B cell (primary cell): ENCODE measurements around the gene NCOA1. TPM values are rescaled to one million over a fixed set of nuclear protein-coding genes. Genes with fewer than 3 reads are reported as not detected.

Experiments
- ATAC-seq: fragments of 200-7000 bp; cut with Tn5 transposase; one replicate; pipeline ENCODE4 v1.10.0; 2021; ENCODE audit warnings: low read depth, mild to moderate bottlenecking, moderate number of reproducible peaks, moderate library complexity
- CTCF ChIA-PET: fragments of 350-600 bp; sonication (Branson Sonifier 250); formaldehyde crosslinking; loops from one replicate; lab custom pipeline; 2021; ENCODE audit warnings: antibody characterized with exemption, inconsistent platforms; lab: Charles Lee
- POLR2A ChIA-PET: fragments of 350-600 bp; sonication (Branson Sonifier 250); formaldehyde crosslinking; loops from one replicate; lab custom pipeline; 2021; ENCODE audit warnings: antibody characterized with exemption; lab: Charles Lee
- DNase-seq: peaks from one replicate; pipeline ENCODE4 v3.0.0; 2013
- H2AFZ ChIP-seq: 2 replicates; pipeline ENCODE4 v1.6.1; 2012; ENCODE audit warnings: mild to moderate bottlenecking, low read depth, low read length; ENCODE audit not compliant: insufficient read depth, poor library complexity, severe bottlenecking
- H3K27ac ChIP-seq, 2 donors: 1 replicate in 1 of 2; 2 replicates in 1 of 2; pipeline ENCODE4 v1.5.1; 2012 to 2013; ENCODE audit warnings: low read length in 2 of 2, mild to moderate bottlenecking in 2 of 2, moderate library complexity in 1 of 2
- H3K27me3 ChIP-seq, 4 experiments: fragments of 200-600 bp in 1 of 4; sonication (generic) in 1 of 4; replicated peaks in 1 of 4; 1 replicate in 2 of 4; 2 replicates in 2 of 4; pipeline versions ENCODE4 v1.6.1 to v1.7.0; 2013 to 2016; ENCODE audit warnings: low read length in 3 of 4, mild to moderate bottlenecking in 2 of 4, mixed read lengths in 1 of 4, moderate library complexity in 1 of 4; ENCODE audit not compliant: insufficient read depth in 4 of 4, control insufficient read depth in 3 of 4; ENCODE audit errors: control extremely low read depth in 1 of 4
- H3K36me3 ChIP-seq, 2 experiments: replicated peaks in 1 of 2; 1 replicate in 1 of 2; 2 replicates in 1 of 2; pipeline versions ENCODE4 v1.6.1 to v1.7.1; 2013; ENCODE audit warnings: low read length in 1 of 2; ENCODE audit not compliant: insufficient read depth in 2 of 2, control insufficient read depth in 1 of 2; ENCODE audit errors: control extremely low read depth in 1 of 2, extremely low read depth in 1 of 2
- H3K4me1 ChIP-seq, 2 donors: fragments of 200-600 bp in 1 of 2; sonication (generic) in 1 of 2; 1 replicate in 1 of 2; 2 replicates in 1 of 2; pipeline versions ENCODE4 v1.5.1 to v1.6.1; 2013 to 2017; ENCODE audit warnings: low read length in 2 of 2; ENCODE audit not compliant: control insufficient read depth in 2 of 2, insufficient read depth in 2 of 2
- H3K4me2 ChIP-seq: replicated peaks from 2 replicates; pipeline ENCODE3; 2012; ENCODE audit warnings: mild to moderate bottlenecking, low read depth, low read length; ENCODE audit not compliant: poor library complexity, severe bottlenecking
- H3K4me3 ChIP-seq, 5 experiments: fragments of 200-600 bp in 1 of 5; sonication (generic) in 1 of 5; 1 replicate in 3 of 5; 2 replicates in 2 of 5; pipeline versions ENCODE4 v1.5.1 to v1.7.0; 2011 to 2016; ENCODE audit warnings: low read length in 4 of 5, mild to moderate bottlenecking in 4 of 5, low read depth in 2 of 5, control low read depth in 1 of 5, moderate library complexity in 1 of 5; ENCODE audit not compliant: insufficient read depth in 1 of 5; ENCODE audit errors: control extremely low read depth in 1 of 5, extremely low read depth in 1 of 5
- H3K79me2 ChIP-seq: fragments of 200-600 bp; sonication (generic); one replicate; pipeline ENCODE4 v1.6.0; 2016; ENCODE audit warnings: low read length; ENCODE audit not compliant: control insufficient read depth, insufficient read depth
- H3K9ac ChIP-seq: fragments of 200-600 bp; sonication (generic); 2 replicates; pipeline ENCODE4 v1.6.1; 2017; ENCODE audit warnings: mild to moderate bottlenecking, low read length, moderate library complexity
- H3K9me3 ChIP-seq, 3 donors: one replicate each; pipeline versions ENCODE4 v1.6.1 to v1.7.1; 2013; ENCODE audit warnings: low read length in 2 of 3; ENCODE audit not compliant: control insufficient read depth in 2 of 3, insufficient read depth in 1 of 3; ENCODE audit errors: control extremely low read depth in 1 of 3
- H4K20me1 ChIP-seq: 2 replicates; pipeline ENCODE4 v1.6.0; 2012; ENCODE audit warnings: mild to moderate bottlenecking, low read length; ENCODE audit not compliant: insufficient read depth, control insufficient read depth, poor library complexity, severe bottlenecking
- H3K27ac Mint-ChIP-seq: one replicate; pipeline ENCODE4 v1.8.0; 2021; ENCODE audit warnings: mixed read lengths
- H3K27me3 Mint-ChIP-seq: one replicate; pipeline ENCODE4 v1.8.0; 2021; ENCODE audit warnings: mixed read lengths
- H3K4me1 Mint-ChIP-seq: one replicate; pipeline ENCODE4 v1.8.0; 2021; ENCODE audit warnings: mixed read lengths
- H3K4me3 Mint-ChIP-seq: one replicate; pipeline ENCODE4 v1.8.0; 2021; ENCODE audit warnings: mixed read lengths
- H3K9me3 Mint-ChIP-seq: one replicate; pipeline ENCODE4 v1.8.0; 2022; ENCODE audit warnings: mixed read lengths; ENCODE audit not compliant: insufficient read depth
- EZH2 ChIP-seq: IDR thresholded peaks from 2 replicates; pipeline ENCODE4 v1.6.1; 2012; ENCODE audit warnings: borderline replicate concordance, low read depth, mild to moderate bottlenecking, moderate library complexity, low read length; ENCODE audit not compliant: insufficient read depth, poor library complexity, severe bottlenecking
- WGBS: methylation state at CpG from one replicate; pipeline ENCODE4 v1.1.5; 2013; ENCODE audit warnings: missing lambda C conversion rate; ENCODE audit not compliant: insufficient coverage; 5-methylcytosine and 5-hydroxymethylcytosine counted together
- intact Hi-C: fragments of 100-400 bp; cut with micrococcal nuclease; formaldehyde crosslinking; loops from one replicate; pipeline ENCODE4 v1.10.0; 2022
- polyA plus RNA-seq: library from polyadenylated mRNA; depleted of rRNA; stranded (reverse); fragments of >200 nt; gene quantifications from 2 replicates; pipeline ENCODE4 v1.2.3, GENCODE V29; 2012
- total RNA-seq, 2 donors: library from RNA; stranded (reverse); fragments of 120-200 nt in 1 of 2; gene quantifications; 1 replicate in 1 of 2; 2 replicates in 1 of 2; pipeline versions ENCODE4 v1.2.3 to v1.2.4, GENCODE V29; 2013 to 2022
- TF ChIP-seq, protein P1 (sequence below): fragments of 200-600 bp; IDR thresholded peaks from one replicate; pipeline ENCODE4 v1.8.0; 2022; ENCODE audit warnings: antibody characterized with exemption, mild to moderate bottlenecking

Gene NCOA1
- total and polyA plus RNA-seq, 2 donors (not counting 1 experiment from before 2014, with no cell fraction given): 11.6 to 49.1 TPM

DNA sequence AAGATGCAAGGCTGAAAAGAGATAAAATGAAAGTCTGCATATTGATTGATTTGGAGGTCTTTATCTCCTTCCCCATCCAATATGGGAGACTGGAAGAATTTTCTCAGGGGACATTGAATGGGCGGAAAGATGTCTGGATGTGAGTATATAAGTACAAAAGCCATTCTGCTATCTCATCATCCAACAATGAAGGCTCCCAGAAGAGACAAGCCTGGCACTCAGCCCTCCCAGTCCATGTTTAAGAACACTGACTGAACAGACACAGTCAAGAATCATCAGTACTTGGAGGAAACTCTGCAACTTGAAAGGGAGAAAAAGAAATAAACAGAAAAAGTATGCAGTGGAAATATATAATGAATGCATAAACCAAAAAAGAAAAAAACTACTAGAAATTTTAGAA is 221.2 kb downstream of the NCOA1 start:
- H3K4me3 ChIP-seq: no peak overlapping the region
- H3K27me3 Mint-ChIP-seq: no peaks in the 10 kb centered on the region
- intact Hi-C loops: no loop called here

DNA sequence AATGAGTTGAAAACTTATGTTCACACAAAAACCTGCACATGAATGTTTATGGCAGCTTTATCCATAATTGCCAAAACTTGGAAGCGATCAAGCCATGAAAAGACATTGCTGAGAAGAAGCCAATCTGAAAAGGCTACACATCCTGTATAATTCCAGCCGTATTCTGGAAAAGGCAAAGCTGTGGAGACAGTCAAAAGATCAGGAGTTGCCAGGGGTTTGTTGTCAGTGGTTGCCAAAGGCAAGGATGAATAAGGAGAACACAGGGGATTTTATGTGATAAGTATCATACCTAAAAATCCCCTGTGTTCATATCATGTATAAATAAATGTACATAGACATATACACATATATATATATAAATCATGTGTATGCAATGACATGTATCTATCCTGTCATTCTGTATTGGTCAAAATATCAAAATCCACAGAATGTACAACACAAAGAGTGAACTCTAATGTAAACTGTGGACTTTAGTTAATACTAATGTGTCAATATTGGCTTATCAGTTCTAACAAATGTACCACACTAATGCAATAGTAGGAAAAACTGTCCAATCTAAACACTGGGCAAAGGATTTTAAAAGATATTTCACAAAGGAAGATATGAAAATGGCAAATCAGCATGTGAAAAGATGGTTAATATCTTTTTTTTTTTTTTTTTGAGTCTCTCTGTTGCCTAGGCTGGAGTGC is 226.4 kb downstream of the NCOA1 start:
- Histone ChIP-seq H3K4me3 (no peak overlapping the region), H3K79me2 (no peaks in the 10 kb centered on the region), H3K27me3 (no peaks in the 10 kb centered on the region), H3K36me3 (peaks cover 3% of the 10 kb centered on the region in 2 experiments), H3K4me2 (no peak overlapping the region), H4K20me1 (no peaks in the 10 kb centered on the region), H3K9ac (no peak overlapping the region), H3K9me3 (no peaks in the 10 kb centered on the region), H3K4me1 (no peaks in the 10 kb centered on the region), H3K27ac (no peak overlapping the region), H2AFZ (no peak overlapping the region)
- Mint-ChIP-seq H3K4me1 (peaks cover 21% of the 10 kb centered on the region), H3K27me3 (no peaks in the 10 kb centered on the region), H3K27ac (no peak overlapping the region), H3K9me3 (no peaks in the 10 kb centered on the region), H3K4me3 (no peak overlapping the region)
- TF ChIP-seq, protein P1, sequence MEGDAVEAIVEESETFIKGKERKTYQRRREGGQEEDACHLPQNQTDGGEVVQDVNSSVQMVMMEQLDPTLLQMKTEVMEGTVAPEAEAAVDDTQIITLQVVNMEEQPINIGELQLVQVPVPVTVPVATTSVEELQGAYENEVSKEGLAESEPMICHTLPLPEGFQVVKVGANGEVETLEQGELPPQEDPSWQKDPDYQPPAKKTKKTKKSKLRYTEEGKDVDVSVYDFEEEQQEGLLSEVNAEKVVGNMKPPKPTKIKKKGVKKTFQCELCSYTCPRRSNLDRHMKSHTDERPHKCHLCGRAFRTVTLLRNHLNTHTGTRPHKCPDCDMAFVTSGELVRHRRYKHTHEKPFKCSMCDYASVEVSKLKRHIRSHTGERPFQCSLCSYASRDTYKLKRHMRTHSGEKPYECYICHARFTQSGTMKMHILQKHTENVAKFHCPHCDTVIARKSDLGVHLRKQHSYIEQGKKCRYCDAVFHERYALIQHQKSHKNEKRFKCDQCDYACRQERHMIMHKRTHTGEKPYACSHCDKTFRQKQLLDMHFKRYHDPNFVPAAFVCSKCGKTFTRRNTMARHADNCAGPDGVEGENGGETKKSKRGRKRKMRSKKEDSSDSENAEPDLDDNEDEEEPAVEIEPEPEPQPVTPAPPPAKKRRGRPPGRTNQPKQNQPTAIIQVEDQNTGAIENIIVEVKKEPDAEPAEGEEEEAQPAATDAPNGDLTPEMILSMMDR: no peak
- TF ChIP-seq EZH2: no peak
- DNase-seq (no peak), ATAC-seq (no peak)
- intact Hi-C loops: no loop called here
- ChIA-PET POLR2A (no interaction called here), CTCF (no interaction called here)
- WGBS: no CpG with 5 or more reads among the region's 2 CpGs

More for the DNA sequence above, 221.2 kb downstream of the NCOA1 start:
- Histone ChIP-seq H3K9me3 (no peaks in the 10 kb centered on the region), H3K36me3 (peaks cover 6 to 27% of the 10 kb centered on the region in 2 experiments), H3K27ac (no peak overlapping the region), H3K4me1 (no peaks in the 10 kb centered on the region), H3K9ac (no peak overlapping the region), H3K27me3 (no peaks in the 10 kb centered on the region), H2AFZ (no peak overlapping the region), H4K20me1 (no peaks in the 10 kb centered on the region), H3K4me2 (no peak overlapping the region), H3K79me2 (no peaks in the 10 kb centered on the region)
- ChIA-PET POLR2A (no interaction called here), CTCF (no interaction called here)
- H3K4me3 Mint-ChIP-seq: no peak overlapping the region
- no CpG with 5 or more reads among the region's 1 CpG for WGBS
- no peaks in the 10 kb centered on the region for H3K9me3 Mint-ChIP-seq
- ATAC-seq (no peak), DNase-seq (no peak)
- H3K27ac Mint-ChIP-seq: no peak overlapping the region
- no peak for TF ChIP-seq EZH2
- TF ChIP-seq, protein P1: no peak
- no peaks in the 10 kb centered on the region for H3K4me1 Mint-ChIP-seq
